Right ventricle myocardium superior (tissue), 1 donor: ENCODE results near the gene CEP83. TPM values are rescaled to one million over a fixed set of nuclear protein-coding genes. Genes with fewer than 3 reads are reported as not detected.
"Not testable (repeated sequence)": the region's sequence is repeated elsewhere in the genome, so short reads cannot be mapped to it uniquely, and the experiment has no call there.

ENCODE experiments used
- ATAC-seq: fragments of 200-7000 bp; cut with Tn5 transposase; one replicate; pipeline ENCODE4 v1.9.1; 2020; ENCODE audit warnings: mild to moderate bottlenecking; ENCODE audit not compliant: poor library complexity
- DNase-seq: peaks from one replicate; pipeline ENCODE4 v3.0.0-alpha.2; 2020
- intact Hi-C: fragments of 100-400 bp; cut with DNase I; formaldehyde crosslinking; loops from one replicate; pipeline ENCODE4 v1.11.2; 2022
- long read RNA-seq: library from polyadenylated mRNA; unstranded; transcript quantifications from one replicate; pipeline ENCODE4 v2.0.0, GENCODE V29; 2021
- total RNA-seq: library from RNA; stranded (reverse); fragmentation: NEBNext Ultra II Directional; extraction: Animal tissue kit (Norgen Biotek cat#: 25700); gene quantifications from one replicate; pipeline ENCODE4 v1.2.1, GENCODE V29; 2021
- donor health status: DM: no; HTN: yes; CAD: no; lungs with severe emphysema.

Gene CEP83
- total RNA-seq = 8.5 TPM
- long read RNA-seq, transcript CEP83-201 (16 exons, 3,130 nt) = major isoform, 9 of 25 reads
- long read RNA-seq, partial matches to known transcripts = 7 of 25 reads
- long read RNA-seq, other reads (novel, unspliced or antisense) = 7 of 25 reads

DNA sequence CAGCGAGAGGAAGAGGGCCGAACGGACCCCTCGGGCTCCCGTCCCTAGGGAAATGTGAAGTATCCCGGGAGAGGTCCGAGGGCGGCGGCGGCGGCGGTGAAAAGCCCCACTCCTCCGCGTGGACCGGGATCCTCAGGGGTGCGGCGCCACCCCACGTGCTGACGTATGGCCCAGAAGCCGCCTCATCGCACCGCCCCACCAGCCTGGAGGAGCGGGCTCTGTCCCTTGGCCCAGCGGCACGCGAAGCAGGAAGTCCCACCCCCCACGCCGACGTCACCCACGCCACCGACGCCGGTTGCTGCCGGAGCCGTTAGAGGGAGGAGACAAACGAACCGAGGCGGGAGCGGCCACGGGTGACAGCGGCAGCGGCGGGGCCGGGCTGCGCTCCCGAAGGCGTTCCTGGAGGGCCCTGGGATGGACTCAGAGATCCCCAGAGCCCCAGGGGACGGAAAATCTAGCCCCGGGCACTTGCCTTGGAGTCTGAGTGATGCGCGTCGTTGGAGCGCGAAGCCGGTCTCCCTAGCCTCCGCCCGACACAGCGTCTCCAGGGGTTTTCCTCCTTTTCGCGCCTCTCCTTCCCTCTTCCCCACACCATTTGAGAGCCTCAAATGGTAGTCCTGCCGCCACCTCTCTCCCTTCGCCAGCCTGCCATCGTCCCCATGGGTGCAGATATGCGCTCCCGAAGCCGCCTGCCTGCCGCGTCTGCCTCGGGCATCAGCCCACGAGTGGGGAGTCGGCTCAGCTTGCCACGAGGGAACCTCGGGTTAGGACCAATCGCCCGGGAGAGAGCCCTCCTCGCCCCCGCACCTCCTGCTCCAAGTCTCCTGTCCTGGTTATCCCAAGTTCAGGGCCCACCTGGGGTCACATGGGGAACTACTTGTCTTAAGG lies at the start of gene CEP83:
CEP83 (minus strand) TSS at position 140 of the 888 bp plus-strand sequence. CDS start 47,377 bp downstream, outside the sequence.
- ATAC-seq = peak; percentile 100
- intact Hi-C loops = no loop called here
- peak; percentile 99 for DNase-seq

GRCh38 chr12:94509317-94509716 lies 49.6 kb upstream of the CEP83 start:
- intact Hi-C loops = no loop called here
- DNase-seq (no peak), ATAC-seq (no peak)

DNA sequence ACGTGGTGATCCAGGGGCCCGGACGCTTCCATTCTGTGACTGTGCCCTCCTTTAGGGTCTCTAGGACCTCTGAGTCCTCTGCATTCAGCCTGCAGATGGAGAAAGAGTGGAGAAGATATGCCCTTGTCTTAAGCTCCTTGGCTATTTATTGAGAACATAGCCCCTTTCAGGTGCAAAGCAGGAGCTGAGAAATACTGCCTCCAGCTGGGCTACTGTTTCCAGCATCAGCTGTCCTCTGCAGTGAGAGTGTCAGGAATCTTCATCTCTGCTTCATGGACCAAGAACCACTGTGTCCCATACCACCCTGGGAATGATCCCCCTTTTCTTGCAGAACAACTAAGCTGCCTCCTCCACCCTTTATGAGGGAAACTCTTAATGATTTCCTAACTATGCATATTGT lies 47.8 kb upstream of the CEP83 start:
- ATAC-seq = no peak
- intact Hi-C loops = no loop called here
- DNase-seq = no peak

GRCh38 chr12:94504386-94504785 lies 44.7 kb upstream of the CEP83 start:
- ATAC-seq (no peak), DNase-seq (no peak)
- intact Hi-C loops = no loop called here

GRCh38 chr12:94503619-94504018 lies 44.0 kb upstream of the CEP83 start:
- no peak for ATAC-seq
- no peak for DNase-seq
- intact Hi-C loops = no loop called here

GRCh38 chr12:94500831-94501567 lies 41.3 kb upstream of the CEP83 start:
- DNase-seq = no peak
- no peak for ATAC-seq
- intact Hi-C loops = no loop called here

GRCh38 chr12:94498698-94499097 lies 39.0 kb upstream of the CEP83 start:
- intact Hi-C loops = no loop called here
- no peak for ATAC-seq
- no peak for DNase-seq

- intact Hi-C loops = no loop called here
- DNase-seq = no peak
- ATAC-seq = no peak
Measured at GRCh38 chr12:94498073-94498472, 38.4 kb upstream of the CEP83 start.

DNA sequence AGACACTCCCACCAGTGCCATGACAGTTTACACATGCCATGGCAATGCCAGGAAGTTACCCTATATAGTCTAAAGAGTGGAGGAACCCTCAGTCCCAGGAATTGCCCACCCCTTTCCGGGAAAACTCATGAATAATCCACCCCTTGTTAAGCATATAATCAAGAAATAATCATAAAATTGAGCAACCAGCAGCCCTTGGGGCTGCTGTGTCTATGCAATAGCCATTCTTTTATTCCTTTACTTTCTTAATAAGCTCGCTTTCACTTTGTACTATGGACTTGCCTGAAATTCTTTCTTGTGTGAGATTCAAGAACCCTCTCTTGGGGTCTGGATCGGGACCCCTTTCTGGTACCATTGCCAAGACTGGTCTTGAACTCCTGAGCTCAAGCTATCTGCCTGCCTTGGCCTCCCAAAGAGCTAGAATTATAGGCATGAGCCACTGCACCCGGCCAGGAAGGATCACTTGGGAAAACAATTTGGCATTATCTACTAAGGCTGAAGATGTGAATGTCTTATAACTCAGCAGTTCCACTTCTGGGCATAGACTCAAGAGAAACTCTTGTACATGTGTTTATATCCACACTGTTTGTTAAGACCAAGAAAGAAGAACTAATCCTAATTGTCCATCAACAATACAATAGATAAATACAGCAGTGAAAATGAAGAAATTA lies 35.9 kb upstream of the CEP83 start:
- intact Hi-C loops = no loop called here
- DNase-seq (no peak), ATAC-seq (peak; percentile 55)

DNA sequence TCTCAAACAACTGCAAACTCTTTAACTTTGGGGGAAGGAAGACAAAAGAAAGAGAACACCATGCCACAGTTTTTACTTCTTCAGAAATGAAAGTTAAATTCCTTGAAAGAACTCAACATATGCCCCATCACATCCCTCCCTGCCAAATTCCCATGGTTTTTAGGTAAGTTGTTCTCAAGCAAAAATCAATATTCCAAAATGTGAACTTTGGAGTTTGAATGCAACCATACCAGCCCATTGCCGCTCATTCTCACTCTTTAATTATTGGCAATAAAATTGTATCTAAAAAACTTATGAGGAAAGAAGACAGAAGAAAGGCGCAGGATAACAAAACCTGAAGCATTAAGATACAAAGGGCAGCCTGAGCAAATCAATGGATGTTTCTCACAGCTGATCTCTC lies 31.8 kb upstream of the CEP83 start:
- intact Hi-C loops = no loop called here
- ATAC-seq (no peak), DNase-seq (no peak)

DNA sequence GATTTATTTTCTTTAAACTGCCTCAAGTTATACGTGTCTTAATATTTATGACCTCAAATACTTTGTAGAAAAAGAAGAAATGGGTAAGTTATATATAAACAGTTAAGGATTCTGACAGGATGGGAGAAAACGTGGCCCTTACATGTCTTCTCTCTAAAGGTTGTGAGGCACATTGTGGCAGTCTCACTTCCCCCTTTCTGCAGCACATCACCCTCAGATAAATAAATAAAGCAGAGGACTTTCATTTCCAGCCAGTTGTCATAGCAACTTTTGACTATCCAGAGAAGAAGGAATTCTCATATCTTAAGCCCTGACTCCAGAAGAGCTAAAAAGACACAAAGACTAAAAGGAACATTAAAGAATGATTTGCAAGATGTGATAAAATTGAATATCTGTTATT lies 28.8 kb upstream of the CEP83 start:
- intact Hi-C loops = no loop called here
- DNase-seq (no peak), ATAC-seq (no peak)

- intact Hi-C loops = no loop called here
- DNase-seq = no peak
- no peak for ATAC-seq
Measured at GRCh38 chr12:94481734-94482133, 22.1 kb upstream of the CEP83 start.

GRCh38 chr12:94469522-94469921 lies 9.9 kb upstream of the CEP83 start:
- DNase-seq = no peak
- no peak for ATAC-seq
- intact Hi-C loops = no loop called here

DNA sequence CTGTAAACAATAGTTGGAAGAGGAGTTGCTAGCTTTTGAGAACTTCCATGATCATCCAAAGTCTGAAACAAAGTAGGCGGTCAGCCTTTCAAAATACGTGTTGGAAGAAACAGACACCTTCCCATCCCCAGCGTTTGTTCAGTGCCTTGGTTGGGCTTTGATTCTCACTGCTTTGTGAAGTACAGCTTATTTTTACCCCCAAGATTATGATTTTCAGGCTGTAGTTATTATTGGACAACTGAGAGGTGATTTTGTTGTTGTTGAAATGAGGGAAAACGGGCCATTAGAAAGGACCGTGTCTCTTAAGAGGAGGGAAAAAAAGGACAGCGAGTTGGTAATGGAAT lies 921 bp upstream of the CEP83 start:
- intact Hi-C loops = no loop called here
- no peak for ATAC-seq

DNA sequence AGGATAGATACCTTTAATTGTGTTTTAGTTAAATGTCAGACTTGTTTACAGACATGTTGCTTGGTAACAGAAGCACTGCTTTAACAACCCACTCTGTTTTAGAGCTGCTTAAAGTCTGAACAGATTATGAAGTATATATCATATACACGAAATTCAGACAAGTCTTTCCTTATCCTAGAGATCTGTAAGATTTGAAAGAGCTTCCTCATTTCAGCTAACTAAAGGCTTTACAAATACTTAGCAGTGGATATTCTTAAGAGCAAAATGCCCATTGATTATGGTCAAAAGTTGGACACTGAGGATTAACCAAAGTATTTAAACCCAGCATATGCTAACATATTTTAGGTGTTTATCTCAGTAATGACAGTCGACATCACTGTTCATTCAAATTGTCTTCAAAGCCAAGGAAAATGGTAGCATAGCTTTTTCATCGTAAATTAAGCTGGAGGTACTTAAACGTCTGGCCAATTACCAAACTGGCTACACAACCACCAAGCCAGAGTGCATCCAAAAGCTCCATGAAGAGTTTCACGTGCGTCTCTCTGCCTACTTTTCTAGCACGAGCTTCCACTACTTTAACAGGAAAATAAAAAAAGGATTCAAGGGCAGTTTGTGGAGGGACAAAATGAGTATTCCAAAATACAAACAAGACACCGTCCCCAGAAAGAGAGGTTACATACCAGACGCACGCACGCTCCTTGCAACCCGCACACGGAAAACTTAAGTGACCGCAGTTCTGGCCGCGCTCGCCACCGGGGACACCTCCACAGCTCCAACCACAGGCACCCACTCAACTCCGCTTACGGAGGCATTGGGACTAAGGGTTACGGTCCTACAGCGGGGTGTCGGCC lies 565 bp downstream of the CEP83 start:
- DNase-seq = no peak
- intact Hi-C loops = no loop called here
- peak; percentile 73 for ATAC-seq

More for the DNA sequence above, 921 bp upstream of the CEP83 start:
- no peak for DNase-seq

GRCh38 chr12:94457311-94457710 lies 2.4 kb downstream of the CEP83 start:
- no peak for DNase-seq
- intact Hi-C loops = no loop called here
- ATAC-seq = no peak

GRCh38 chr12:94454318-94454717 lies 5.3 kb downstream of the CEP83 start:
- DNase-seq, ATAC-seq, intact Hi-C loops: not testable (repeated sequence)

DNA sequence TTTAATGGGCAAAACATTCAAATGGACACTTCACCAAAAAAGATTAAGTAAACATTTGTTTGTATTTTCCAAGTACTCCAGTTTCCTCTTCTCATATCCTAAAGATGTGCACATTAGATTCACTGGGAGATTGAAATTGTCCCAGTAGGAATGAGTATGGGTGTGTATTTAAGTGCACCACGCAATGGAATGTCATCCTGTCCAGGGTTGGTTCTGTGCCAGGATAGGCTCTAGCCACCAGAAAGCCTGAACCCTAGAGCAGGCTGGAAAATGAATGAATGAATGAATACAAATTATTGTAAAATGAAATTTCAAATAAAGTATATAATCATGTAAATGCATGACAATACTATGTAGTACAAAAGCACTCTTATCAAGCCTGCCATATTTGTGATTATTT lies 14.0 kb downstream of the CEP83 start:
- intact Hi-C loops = no loop called here
- DNase-seq (no peak), ATAC-seq (peak; percentile 56)
